ENCODE measurements around the gene ITPKC. TPM values are rescaled to one million over a fixed set of nuclear protein-coding genes. Genes with fewer than 3 reads are reported as not detected.

The ITPKC gene
- total and polyA plus RNA-seq, 2 of the 13 experiments (the other 11 are each of a cell fraction or from before 2014, with no cell fraction given): 6.9 to 11.2 TPM

DNA sequence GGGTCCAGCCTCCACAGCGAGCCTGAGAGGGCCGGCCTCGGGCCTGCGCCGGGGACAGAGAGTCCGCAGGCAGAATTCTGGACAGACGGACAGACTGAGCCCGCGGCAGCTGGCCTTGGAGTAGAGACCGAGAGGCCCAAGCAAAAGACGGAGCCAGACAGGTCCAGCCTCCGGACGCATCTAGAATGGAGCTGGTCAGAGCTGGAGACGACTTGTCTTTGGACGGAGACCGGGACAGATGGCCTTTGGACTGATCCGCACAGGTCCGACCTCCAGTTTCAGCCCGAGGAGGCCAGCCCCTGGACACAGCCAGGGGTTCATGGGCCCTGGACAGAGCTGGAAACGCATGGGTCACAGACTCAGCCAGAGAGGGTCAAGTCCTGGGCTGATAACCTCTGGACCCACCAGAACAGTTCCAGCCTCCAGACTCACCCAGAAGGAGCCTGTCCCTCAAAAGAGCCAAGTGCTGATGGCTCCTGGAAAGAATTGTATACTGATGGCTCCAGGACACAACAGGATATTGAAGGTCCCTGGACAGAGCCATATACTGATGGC lies 490 bp downstream of the ITPKC start (continued):
- TF ChIP-seq HNF4G (IDR thresholded peaks at IDR 0.05; ENCODE audit: borderline replicate concordance, low read depth, low read length) (peak; percentile 20; the same call in 1 of the 2 replicates), HNF4G (CRISPR knock-in tag; IDR thresholded peaks at IDR 0.05; ENCODE audit: borderline replicate concordance, low read depth) (no peak), WIZ (CRISPR knock-in tag; IDR thresholded peaks at IDR 0.05) (no peak), HNF4A (CRISPR knock-in tag; IDR thresholded peaks at IDR 0.05) (peak; percentile 63), ZFP36L2 (CRISPR knock-in tag; IDR thresholded peaks at IDR 0.05) (no peak), CBX5 (CRISPR knock-in tag; IDR thresholded peaks at IDR 0.05; ENCODE audit: borderline replicate concordance) (0 out of 2 replicates have a peak, but pooled peaks have one; percentile 45), HES4 (CRISPR knock-in tag; IDR thresholded peaks at IDR 0.05; ENCODE audit: borderline replicate concordance) (no peak), ZNF616 (CRISPR knock-in tag; IDR thresholded peaks at IDR 0.05; ENCODE audit: low read depth) (no peak), SP2 (CRISPR knock-in tag; IDR thresholded peaks at IDR 0.05) (no peak), MTA1 (CRISPR knock-in tag; IDR thresholded peaks at IDR 0.05; ENCODE audit: borderline replicate concordance) (no peak), SALL1 (CRISPR knock-in tag; IDR thresholded peaks at IDR 0.05) (no peak), ZNF570 (CRISPR knock-in tag; IDR thresholded peaks at IDR 0.05; ENCODE audit: borderline replicate concordance) (no peak), ZNF510 (CRISPR knock-in tag; IDR thresholded peaks at IDR 0.05; ENCODE audit: low read depth) (no peak), SSRP1 (CRISPR knock-in tag; IDR thresholded peaks at IDR 0.05) (no peak)
- TF ChIP-seq, protein P1, sequence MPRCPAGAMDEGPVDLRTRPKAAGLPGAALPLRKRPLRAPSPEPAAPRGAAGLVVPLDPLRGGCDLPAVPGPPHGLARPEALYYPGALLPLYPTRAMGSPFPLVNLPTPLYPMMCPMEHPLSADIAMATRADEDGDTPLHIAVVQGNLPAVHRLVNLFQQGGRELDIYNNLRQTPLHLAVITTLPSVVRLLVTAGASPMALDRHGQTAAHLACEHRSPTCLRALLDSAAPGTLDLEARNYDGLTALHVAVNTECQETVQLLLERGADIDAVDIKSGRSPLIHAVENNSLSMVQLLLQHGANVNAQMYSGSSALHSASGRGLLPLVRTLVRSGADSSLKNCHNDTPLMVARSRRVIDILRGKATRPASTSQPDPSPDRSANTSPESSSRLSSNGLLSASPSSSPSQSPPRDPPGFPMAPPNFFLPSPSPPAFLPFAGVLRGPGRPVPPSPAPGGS (CRISPR knock-in tag; IDR thresholded peaks at IDR 0.05): 0 out of 2 replicates have a peak, but pooled peaks have one; percentile 15
- TF ChIP-seq, protein P2, sequence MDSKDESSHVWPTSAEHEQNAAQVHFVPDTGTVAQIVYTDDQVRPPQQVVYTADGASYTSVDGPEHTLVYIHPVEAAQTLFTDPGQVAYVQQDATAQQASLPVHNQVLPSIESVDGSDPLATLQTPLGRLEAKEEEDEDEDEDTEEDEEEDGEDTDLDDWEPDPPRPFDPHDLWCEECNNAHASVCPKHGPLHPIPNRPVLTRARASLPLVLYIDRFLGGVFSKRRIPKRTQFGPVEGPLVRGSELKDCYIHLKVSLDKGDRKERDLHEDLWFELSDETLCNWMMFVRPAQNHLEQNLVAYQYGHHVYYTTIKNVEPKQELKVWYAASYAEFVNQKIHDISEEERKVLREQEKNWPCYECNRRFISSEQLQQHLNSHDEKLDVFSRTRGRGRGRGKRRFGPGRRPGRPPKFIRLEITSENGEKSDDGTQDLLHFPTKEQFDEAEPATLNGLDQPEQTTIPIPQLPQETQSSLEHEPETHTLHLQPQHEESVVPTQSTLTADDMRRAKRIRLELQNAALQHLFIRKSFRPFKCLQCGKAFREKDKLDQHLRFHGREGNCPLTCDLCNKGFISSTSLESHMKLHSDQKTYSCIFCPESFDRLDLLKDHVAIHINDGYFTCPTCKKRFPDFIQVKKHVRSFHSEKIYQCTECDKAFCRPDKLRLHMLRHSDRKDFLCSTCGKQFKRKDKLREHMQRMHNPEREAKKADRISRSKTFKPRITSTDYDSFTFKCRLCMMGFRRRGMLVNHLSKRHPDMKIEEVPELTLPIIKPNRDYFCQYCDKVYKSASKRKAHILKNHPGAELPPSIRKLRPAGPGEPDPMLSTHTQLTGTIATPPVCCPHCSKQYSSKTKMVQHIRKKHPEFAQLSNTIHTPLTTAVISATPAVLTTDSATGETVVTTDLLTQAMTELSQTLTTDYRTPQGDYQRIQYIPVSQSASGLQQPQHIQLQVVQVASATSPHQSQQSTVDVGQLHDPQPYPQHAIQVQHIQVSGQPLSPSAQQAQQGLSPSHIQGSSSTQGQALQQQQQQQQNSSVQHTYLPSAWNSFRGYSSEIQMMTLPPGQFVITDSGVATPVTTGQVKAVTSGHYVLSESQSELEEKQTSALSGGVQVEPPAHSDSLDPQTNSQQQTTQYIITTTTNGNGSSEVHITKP (CRISPR knock-in tag; IDR thresholded peaks at IDR 0.05; ENCODE audit: low read depth): no peak
- TF ChIP-seq, protein P3, sequence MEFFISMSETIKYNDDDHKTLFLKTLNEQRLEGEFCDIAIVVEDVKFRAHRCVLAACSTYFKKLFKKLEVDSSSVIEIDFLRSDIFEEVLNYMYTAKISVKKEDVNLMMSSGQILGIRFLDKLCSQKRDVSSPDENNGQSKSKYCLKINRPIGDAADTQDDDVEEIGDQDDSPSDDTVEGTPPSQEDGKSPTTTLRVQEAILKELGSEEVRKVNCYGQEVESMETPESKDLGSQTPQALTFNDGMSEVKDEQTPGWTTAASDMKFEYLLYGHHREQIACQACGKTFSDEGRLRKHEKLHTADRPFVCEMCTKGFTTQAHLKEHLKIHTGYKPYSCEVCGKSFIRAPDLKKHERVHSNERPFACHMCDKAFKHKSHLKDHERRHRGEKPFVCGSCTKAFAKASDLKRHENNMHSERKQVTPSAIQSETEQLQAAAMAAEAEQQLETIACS (CRISPR knock-in tag; IDR thresholded peaks at IDR 0.05): no peak

All from HepG2 (cell line).